ENCODE data around the gene SPA17. TPM values are rescaled to one million over a fixed set of nuclear protein-coding genes. Genes with fewer than 3 reads are reported as not detected.
A peak's percentile ranks its signal among the peaks of the same experiment; 100 is the strongest.

Gene SPA17
- total and polyA plus RNA-seq, 2 of the 4 experiments (the other 2 are of a cell fraction) = 9.9 to 10.6 TPM

DNA sequence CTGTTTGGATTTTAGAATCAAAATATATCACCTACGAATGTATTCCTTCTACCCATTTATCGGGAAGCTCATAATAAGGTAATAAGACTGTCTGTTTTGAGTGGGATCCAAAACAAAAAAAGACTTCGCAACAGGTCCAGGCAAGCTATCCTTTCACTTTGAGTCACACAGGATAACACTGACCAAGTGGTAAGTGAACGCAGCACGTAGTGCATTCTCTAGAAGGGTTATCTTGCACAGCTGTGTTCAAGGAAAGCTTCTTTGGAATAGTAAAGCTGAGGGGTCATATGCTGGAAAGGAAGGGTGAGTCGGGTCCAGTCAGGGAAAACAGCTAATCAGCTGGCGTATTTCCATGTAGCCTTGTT, 43.7 kb downstream of the SPA17 start:
- dilution Hi-C loops (cut with HindIII; ENCODE audit: low sequenced_read_pairs, unreplicated experiment) = no loop called here
- H2AFZ ChIP-seq (replicated peaks; ENCODE audit: low read length, poor library complexity) = peak overlapping the region; percentile 79

More for the DNA sequence above, 43.7 kb downstream of the SPA17 start:
- Histone ChIP-seq H3K9me3 (ENCODE audit: control insufficient read depth, insufficient read depth, low read length) (no peaks in the 10 kb centered on the region), H3K4me3 (ENCODE audit: insufficient read depth, low read depth, low read length) (peak overlapping the region; percentile 31; the same call in 1 of the 2 replicates), H2AK5ac (ENCODE audit: low read depth, low read length) (no peak overlapping the region), H3K9ac (ENCODE audit: low read depth, low read length) (peak overlapping the region; percentile 22; the same call in 1 of the 2 replicates), H4K91ac (ENCODE audit: insufficient read depth, low read depth, low read length) (no peak overlapping the region), H2BK120ac (ENCODE audit: low read depth, low read length) (no peak overlapping the region), H3K4me1 (ENCODE audit: control insufficient read depth, insufficient read depth, low read length) (peaks cover 3% of the 10 kb centered on the region), H3K79me1 (ENCODE audit: low read depth in 1 of 2, low read length in 2 of 2) (no peaks in the 10 kb centered on the region), H3K9me1 (ENCODE audit: insufficient read depth, low read length) (no peaks in the 10 kb centered on the region), H3K18ac (ENCODE audit: low read depth, low read length) (no peak overlapping the region), H3K27me3 (ENCODE audit: control insufficient read depth, insufficient read depth, low read length) (peaks cover 32% of the 10 kb centered on the region), H3K14ac (replicated peaks; ENCODE audit: low read depth, low read length) (no peak overlapping the region), H4K20me1 (ENCODE audit: insufficient read depth, low read length) (no peaks in the 10 kb centered on the region), H2AK9ac (replicated peaks; ENCODE audit: low read depth, low read length, poor library complexity) (no peak overlapping the region), H2BK15ac (ENCODE audit: low read depth, low read length) (no peak overlapping the region), H3K4me2 (ENCODE audit: low read depth, low read length) (peak overlapping the region; percentile 82), H2BK20ac (ENCODE audit: low read depth, low read length) (no peak overlapping the region), H4K5ac (ENCODE audit: low read depth, low read length) (no peak overlapping the region), H2BK5ac (ENCODE audit: low read depth, low read length, poor library complexity, severe bottlenecking) (no peak overlapping the region), H3K4ac (ENCODE audit: low read depth, low read length) (no peak overlapping the region), H3K36me3 (ENCODE audit: control insufficient read depth, insufficient read depth, low read length) (no peaks in the 10 kb centered on the region), H3K27ac (ENCODE audit: insufficient read depth, low read length) (no peak overlapping the region), H4K8ac (ENCODE audit: low read depth in 2 of 2, low read length in 2 of 2) (no peak overlapping the region), H3K56ac (ENCODE audit: extremely low read depth, insufficient read depth, low read length) (no peak overlapping the region), H3K23ac (ENCODE audit: low read depth, low read length) (0 out of 2 replicates have a peak overlapping the region, but pooled peaks have one; percentile 43)
- intact Hi-C loops (cut with micrococcal nuclease) (loop anchor here (5.0 kb wide), 1 partner anchor 40 kb away; no protein-coding TSS in a partner anchor), in situ Hi-C loops (cut with MboI; ENCODE audit: low sequenced_read_pairs) (no loop called here)
- TF ChIP-seq FOS (IDR thresholded peaks at IDR 0.05; ENCODE audit: low read depth, low read length) (no peak), MAFK (IDR thresholded peaks at IDR 0.05; ENCODE audit: low read depth, low read length) (no peak), MXI1 (IDR thresholded peaks at IDR 0.05; ENCODE audit: borderline replicate concordance, low read depth, low read length) (no peak), RCOR1 (IDR thresholded peaks at IDR 0.05; ENCODE audit: insufficient replicate concordance, low read length) (no peak), NFE2L2 (IDR thresholded peaks at IDR 0.05; ENCODE audit: low read depth, low read length) (no peak), POLR2A (IDR thresholded peaks at IDR 0.05; ENCODE audit: low read depth, low read length) (no peak), ELK1 (IDR thresholded peaks at IDR 0.05; ENCODE audit: borderline replicate concordance, low read depth, low read length) (no peak), RFX5 (IDR thresholded peaks at IDR 0.05; ENCODE audit: low read depth, low read length) (no peak), SMC3 (IDR thresholded peaks at IDR 0.05; ENCODE audit: low read depth, low read length) (no peak), RAD21 (IDR thresholded peaks at IDR 0.05; ENCODE audit: low read length) (no peak), BHLHE40 (IDR thresholded peaks at IDR 0.05; ENCODE audit: low read depth, low read length) (no peak), MAZ (IDR thresholded peaks at IDR 0.05; ENCODE audit: borderline replicate concordance, low read depth, low read length) (no peak), CHD1 (IDR thresholded peaks at IDR 0.05; ENCODE audit: low read depth, low read length) (no peak), CEBPB (IDR thresholded peaks at IDR 0.05; ENCODE audit: low read depth, low read length) (no peak)
- TF ChIP-seq, protein P1, sequence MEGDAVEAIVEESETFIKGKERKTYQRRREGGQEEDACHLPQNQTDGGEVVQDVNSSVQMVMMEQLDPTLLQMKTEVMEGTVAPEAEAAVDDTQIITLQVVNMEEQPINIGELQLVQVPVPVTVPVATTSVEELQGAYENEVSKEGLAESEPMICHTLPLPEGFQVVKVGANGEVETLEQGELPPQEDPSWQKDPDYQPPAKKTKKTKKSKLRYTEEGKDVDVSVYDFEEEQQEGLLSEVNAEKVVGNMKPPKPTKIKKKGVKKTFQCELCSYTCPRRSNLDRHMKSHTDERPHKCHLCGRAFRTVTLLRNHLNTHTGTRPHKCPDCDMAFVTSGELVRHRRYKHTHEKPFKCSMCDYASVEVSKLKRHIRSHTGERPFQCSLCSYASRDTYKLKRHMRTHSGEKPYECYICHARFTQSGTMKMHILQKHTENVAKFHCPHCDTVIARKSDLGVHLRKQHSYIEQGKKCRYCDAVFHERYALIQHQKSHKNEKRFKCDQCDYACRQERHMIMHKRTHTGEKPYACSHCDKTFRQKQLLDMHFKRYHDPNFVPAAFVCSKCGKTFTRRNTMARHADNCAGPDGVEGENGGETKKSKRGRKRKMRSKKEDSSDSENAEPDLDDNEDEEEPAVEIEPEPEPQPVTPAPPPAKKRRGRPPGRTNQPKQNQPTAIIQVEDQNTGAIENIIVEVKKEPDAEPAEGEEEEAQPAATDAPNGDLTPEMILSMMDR (conservative IDR thresholded peaks at IDR 0.05; ENCODE audit: low read depth, low read length) = no peak
- TF ChIP-seq, protein P2, sequence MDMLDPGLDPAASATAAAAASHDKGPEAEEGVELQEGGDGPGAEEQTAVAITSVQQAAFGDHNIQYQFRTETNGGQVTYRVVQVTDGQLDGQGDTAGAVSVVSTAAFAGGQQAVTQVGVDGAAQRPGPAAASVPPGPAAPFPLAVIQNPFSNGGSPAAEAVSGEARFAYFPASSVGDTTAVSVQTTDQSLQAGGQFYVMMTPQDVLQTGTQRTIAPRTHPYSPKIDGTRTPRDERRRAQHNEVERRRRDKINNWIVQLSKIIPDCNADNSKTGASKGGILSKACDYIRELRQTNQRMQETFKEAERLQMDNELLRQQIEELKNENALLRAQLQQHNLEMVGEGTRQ (IDR thresholded peaks at IDR 0.05; ENCODE audit: low read depth, low read length) = no peak
- BruUV-seq (replicated peaks) = no TSS peak
- 12% methylated on average over 3 of the region's 7 CpGs; no CpG with 5 or more reads in 1 of the 2 experiments for WGBS, 2 experiments (ENCODE audit: extremely low coverage in 2 of 2, insufficient read length in 1 of 2)
- peak; percentile 66 for ATAC-seq (ENCODE audit: low read depth)
- POLR2A ChIA-PET (ENCODE audit: unreplicated experiment) = no interaction called here
- DNase-seq = peak; percentile 59
- CTCF ChIA-PET = interaction anchor here (1.6 kb wide), 1 partner anchor 11 kb away, joined by 4 read pairs; no protein-coding TSS in a partner anchor
